A673 (cell line): ENCODE results near the gene CARD16. TPM values are rescaled to one million over a fixed set of nuclear protein-coding genes. Genes with fewer than 3 reads are reported as not detected.

Source experiments
- BruUV-seq: library from RNA; stranded (reverse); fragments of 400-500 nt; replicated peaks from 2 replicates; lab custom pipeline; 2021; lab: Mats Ljungman, UMichigan
- CTCF ChIA-PET: fragments of 300-600 bp; sonication (Branson Sonifier 250); formaldehyde crosslinking; loops from one replicate; lab custom pipeline; 2022; ENCODE audit warnings: antibody characterized with exemption; lab: Charles Lee
- POLR2A ChIA-PET: fragments of 300-600 bp; sonication (Branson Sonifier 250); formaldehyde crosslinking; loops from one replicate; lab custom pipeline; 2022; ENCODE audit warnings: antibody characterized with exemption; ENCODE audit not compliant: low non-redundant PET; lab: Charles Lee
- DNase-seq: peaks from one replicate; pipeline ENCODE4 v3.0.0-alpha.2; 2015; ENCODE audit warnings: low spot score
- H3K27ac ChIP-seq: fragments of 200-600 bp; sonication (generic); 2 replicates; pipeline ENCODE4 v1.5.1; 2016; ENCODE audit warnings: mixed run types, low read depth, mild to moderate bottlenecking, mixed read lengths, antibody characterized with exemption, low read length; ENCODE audit not compliant: poor library complexity, severe bottlenecking
- H3K27me3 ChIP-seq: fragments of 200-600 bp; sonication (generic); replicated peaks from 2 replicates; pipeline ENCODE4 v1.6.1; 2017; ENCODE audit warnings: mixed run types, low read depth, mild to moderate bottlenecking, mixed read lengths, antibody characterized with exemption, low read length; ENCODE audit not compliant: insufficient read depth, poor library complexity
- H3K36me3 ChIP-seq: fragments of 200-600 bp; sonication (generic); 2 replicates; pipeline ENCODE4 v1.6.1; 2016; ENCODE audit warnings: mixed run types, mild to moderate bottlenecking, mixed read lengths, antibody characterized with exemption, low read length; ENCODE audit not compliant: insufficient read depth, poor library complexity, severe bottlenecking
- H3K4me1 ChIP-seq: fragments of 200-600 bp; sonication (generic); 2 replicates; pipeline ENCODE4 v1.6.1; 2017; ENCODE audit warnings: mixed run types, mild to moderate bottlenecking, mixed read lengths, antibody characterized with exemption, low read length; ENCODE audit not compliant: insufficient read depth, poor library complexity, severe bottlenecking
- H3K4me3 ChIP-seq: fragments of 200-600 bp; sonication (generic); 2 replicates; pipeline ENCODE4 v1.5.1; 2016; ENCODE audit warnings: low read depth, mixed run types, mild to moderate bottlenecking, mixed read lengths, low read length; ENCODE audit not compliant: poor library complexity, severe bottlenecking
- H3K9me3 ChIP-seq: fragments of 200-600 bp; sonication (generic); 2 replicates; pipeline ENCODE4 v1.6.1; 2016; ENCODE audit warnings: mixed run types, low read depth, mild to moderate bottlenecking, mixed read lengths, antibody characterized with exemption, low read length; ENCODE audit not compliant: poor library complexity, severe bottlenecking
- CTCF ChIP-seq: fragments of 300-800, 200-600 bp; sonication (generic); conservative IDR thresholded peaks from 2 replicates; pipeline ENCODE4 v1.5.1; 2017; ENCODE audit warnings: low read depth, mild to moderate bottlenecking, antibody characterized with exemption, low read length, moderate library complexity, mixed read lengths
- EZH2 ChIP-seq: fragments of 200-600 bp; sonication (generic); IDR thresholded peaks from 2 replicates; pipeline ENCODE4 v1.6.1; 2017; ENCODE audit warnings: borderline replicate concordance, low read depth, mild to moderate bottlenecking, mixed read lengths, antibody characterized with exemption, low read length; ENCODE audit not compliant: poor library complexity, severe bottlenecking
- intact Hi-C: fragments of 100-400 bp; cut with micrococcal nuclease; formaldehyde crosslinking; loops from one replicate; pipeline ENCODE4 v1.10.0; 2022; ENCODE audit not compliant: unreplicated experiment
- total RNA-seq: library from RNA; stranded (reverse); gene quantifications from 2 replicates; pipeline ENCODE4 v1.2.3, GENCODE V29; 2021

The CARD16 gene
- total RNA-seq, 1 experiment from 2014 or later: 8.0 TPM

DNA sequence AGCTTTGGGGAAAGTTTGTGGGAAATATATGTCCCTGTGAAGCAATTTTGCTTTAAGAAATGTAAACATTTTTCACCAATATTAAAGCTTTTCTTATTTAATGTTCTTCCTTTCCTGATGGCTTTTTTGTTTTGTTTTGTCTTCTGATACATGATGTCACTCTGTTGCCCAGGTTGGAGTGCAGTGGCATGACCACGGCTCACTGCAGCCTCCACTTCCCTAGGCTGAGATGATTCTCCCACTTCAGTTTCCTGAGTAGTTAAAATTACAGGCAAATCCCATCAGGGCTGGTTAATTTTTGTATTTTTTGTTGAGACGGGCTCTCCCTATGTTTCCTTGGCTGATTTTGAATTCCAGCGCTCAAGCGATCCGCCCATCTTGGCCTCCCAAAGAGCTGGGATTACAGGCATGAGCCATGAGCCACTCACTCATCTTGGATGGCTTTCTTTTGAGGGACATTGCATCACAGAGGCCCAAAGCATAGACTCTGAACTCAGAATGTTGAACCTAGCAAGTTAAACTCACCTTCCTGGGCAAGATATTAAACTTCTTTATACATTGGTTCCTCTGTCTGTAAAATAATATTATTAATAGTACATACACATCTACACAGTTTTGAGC, 651 bp upstream of the CARD16 start:
- intact Hi-C loops: no loop called here
- Histone ChIP-seq H3K4me3 (peak overlapping the region; percentile 32), H3K27ac (peak overlapping the region; percentile 20), H3K36me3 (no peaks in the 10 kb centered on the region), H3K27me3 (no peaks in the 10 kb centered on the region), H3K4me1 (peaks cover 15% of the 10 kb centered on the region), H3K9me3 (no peaks in the 10 kb centered on the region)
- no peak for DNase-seq
- POLR2A ChIA-PET: no interaction called here
- no TSS peak for BruUV-seq
- CTCF ChIA-PET: no interaction called here
- no peak for TF ChIP-seq CTCF
- no peak for TF ChIP-seq EZH2

DNA sequence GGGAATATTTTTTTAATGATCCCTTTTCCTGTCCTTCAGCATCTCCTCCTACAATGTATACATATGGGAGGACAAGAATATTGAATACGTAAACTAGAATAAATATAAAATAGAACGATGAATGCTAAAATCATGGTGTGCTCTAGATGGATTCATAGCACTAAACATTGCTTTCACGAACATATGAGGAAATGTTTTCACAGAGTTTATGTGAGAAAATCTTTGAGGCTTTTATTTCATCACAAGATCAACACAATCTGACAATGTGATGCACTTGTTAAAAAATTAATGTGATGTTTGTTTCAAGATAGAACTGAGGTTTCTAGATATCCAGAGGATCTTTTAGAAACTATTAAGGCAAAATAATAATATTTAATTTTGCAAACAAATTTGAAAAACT, 3.0 kb downstream of the CARD16 start:
- intact Hi-C loops: no loop called here
- no TSS peak for BruUV-seq

DNA sequence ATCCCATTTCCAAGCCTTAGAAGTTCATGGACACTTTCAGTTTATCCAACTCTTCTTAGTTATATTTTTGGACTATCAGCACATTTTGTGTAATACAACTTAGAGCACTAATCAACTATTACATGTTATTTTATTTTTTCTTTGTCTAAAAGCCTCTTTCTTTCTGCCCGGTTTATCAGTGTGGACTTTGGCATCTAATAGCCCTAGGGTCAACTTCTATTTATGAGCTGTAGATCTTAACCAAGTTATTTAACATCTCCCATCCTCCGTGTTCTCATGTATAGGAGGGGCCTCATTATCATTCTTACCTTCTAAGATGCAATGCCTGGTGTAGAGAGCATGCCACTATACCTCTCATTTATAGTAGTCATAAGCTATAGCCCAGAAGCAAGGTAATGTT, 4.4 kb downstream of the CARD16 start:
- intact Hi-C loops: no loop called here
- BruUV-seq: no TSS peak
- Histone ChIP-seq H3K4me3 (no peak overlapping the region), H3K27ac (no peak overlapping the region), H3K27me3 (no peaks in the 10 kb centered on the region), H3K9me3 (no peaks in the 10 kb centered on the region), H3K4me1 (peaks cover 13% of the 10 kb centered on the region), H3K36me3 (no peaks in the 10 kb centered on the region)
- ChIA-PET CTCF (no interaction called here), POLR2A (no interaction called here)
- TF ChIP-seq CTCF (no peak), EZH2 (no peak)
- DNase-seq: no peak

More for the DNA sequence above, 3.0 kb downstream of the CARD16 start:
- H3K4me1 ChIP-seq: peaks cover 15% of the 10 kb centered on the region
- DNase-seq: no peak
- H3K36me3 ChIP-seq: no peaks in the 10 kb centered on the region
- no peak overlapping the region for H3K4me3 ChIP-seq
- no peaks in the 10 kb centered on the region for H3K27me3 ChIP-seq
- no peaks in the 10 kb centered on the region for H3K9me3 ChIP-seq
- CTCF ChIA-PET: no interaction called here
- POLR2A ChIA-PET: no interaction called here
- H3K27ac ChIP-seq: no peak overlapping the region
- no peak for TF ChIP-seq EZH2
- no peak for TF ChIP-seq CTCF
